ENCODE data around the gene MAGEB4. TPM values are rescaled to one million over a fixed set of nuclear protein-coding genes. Genes with fewer than 3 reads are reported as not detected.

Gene MAGEB4
- total and polyA plus RNA-seq, 2 experiments from 2014 or later = not detected

- TF ChIP-seq CTCF (conservative IDR thresholded peaks at IDR 0.05; ENCODE audit: low read depth in 2 of 2) (no peak), STAT1 (IDR thresholded peaks at IDR 0.05; ENCODE audit: unreplicated experiment) (no peak), ZNF331 (CRISPR knock-in tag; IDR thresholded peaks at IDR 0.05; ENCODE audit: low read depth) (no peak), POLR2AphosphoS5 (IDR thresholded peaks at IDR 0.05; ENCODE audit: low read depth) (no peak)
- TF ChIP-seq, protein P1, sequence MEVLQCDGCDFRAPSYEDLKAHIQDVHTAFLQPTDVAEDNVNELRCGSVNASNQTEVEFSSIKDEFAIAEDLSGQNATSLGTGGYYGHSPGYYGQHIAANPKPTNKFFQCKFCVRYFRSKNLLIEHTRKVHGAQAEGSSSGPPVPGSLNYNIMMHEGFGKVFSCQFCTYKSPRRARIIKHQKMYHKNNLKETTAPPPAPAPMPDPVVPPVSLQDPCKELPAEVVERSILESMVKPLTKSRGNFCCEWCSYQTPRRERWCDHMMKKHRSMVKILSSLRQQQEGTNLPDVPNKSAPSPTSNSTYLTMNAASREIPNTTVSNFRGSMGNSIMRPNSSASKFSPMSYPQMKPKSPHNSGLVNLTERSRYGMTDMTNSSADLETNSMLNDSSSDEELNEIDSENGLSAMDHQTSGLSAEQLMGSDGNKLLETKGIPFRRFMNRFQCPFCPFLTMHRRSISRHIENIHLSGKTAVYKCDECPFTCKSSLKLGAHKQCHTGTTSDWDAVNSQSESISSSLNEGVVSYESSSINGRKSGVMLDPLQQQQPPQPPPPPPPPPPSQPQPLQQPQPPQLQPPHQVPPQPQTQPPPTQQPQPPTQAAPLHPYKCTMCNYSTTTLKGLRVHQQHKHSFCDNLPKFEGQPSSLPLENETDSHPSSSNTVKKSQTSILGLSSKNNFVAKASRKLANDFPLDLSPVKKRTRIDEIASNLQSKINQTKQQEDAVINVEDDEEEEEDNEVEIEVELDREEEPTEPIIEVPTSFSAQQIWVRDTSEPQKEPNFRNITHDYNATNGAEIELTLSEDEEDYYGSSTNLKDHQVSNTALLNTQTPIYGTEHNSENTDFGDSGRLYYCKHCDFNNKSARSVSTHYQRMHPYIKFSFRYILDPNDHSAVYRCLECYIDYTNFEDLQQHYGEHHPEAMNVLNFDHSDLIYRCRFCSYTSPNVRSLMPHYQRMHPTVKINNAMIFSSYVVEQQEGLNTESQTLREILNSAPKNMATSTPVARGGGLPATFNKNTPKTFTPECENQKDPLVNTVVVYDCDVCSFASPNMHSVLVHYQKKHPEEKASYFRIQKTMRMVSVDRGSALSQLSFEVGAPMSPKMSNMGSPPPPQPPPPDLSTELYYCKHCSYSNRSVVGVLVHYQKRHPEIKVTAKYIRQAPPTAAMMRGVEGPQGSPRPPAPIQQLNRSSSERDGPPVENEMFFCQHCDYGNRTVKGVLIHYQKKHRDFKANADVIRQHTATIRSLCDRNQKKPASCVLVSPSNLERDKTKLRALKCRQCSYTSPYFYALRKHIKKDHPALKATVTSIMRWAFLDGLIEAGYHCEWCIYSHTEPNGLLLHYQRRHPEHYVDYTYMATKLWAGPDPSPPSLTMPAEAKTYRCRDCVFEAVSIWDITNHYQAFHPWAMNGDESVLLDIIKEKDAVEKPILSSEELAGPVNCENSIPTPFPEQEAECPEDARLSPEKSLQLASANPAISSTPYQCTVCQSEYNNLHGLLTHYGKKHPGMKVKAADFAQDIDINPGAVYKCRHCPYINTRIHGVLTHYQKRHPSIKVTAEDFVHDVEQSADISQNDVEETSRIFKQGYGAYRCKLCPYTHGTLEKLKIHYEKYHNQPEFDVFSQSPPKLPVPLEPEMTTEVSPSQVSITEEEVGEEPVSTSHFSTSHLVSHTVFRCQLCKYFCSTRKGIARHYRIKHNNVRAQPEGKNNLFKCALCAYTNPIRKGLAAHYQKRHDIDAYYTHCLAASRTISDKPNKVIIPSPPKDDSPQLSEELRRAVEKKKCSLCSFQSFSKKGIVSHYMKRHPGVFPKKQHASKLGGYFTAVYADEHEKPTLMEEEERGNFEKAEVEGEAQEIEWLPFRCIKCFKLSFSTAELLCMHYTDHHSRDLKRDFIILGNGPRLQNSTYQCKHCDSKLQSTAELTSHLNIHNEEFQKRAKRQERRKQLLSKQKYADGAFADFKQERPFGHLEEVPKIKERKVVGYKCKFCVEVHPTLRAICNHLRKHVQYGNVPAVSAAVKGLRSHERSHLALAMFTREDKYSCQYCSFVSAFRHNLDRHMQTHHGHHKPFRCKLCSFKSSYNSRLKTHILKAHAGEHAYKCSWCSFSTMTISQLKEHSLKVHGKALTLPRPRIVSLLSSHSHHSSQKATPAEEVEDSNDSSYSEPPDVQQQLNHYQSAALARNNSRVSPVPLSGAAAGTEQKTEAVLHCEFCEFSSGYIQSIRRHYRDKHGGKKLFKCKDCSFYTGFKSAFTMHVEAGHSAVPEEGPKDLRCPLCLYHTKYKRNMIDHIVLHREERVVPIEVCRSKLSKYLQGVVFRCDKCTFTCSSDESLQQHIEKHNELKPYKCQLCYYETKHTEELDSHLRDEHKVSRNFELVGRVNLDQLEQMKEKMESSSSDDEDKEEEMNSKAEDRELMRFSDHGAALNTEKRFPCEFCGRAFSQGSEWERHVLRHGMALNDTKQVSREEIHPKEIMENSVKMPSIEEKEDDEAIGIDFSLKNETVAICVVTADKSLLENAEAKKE (CRISPR knock-in tag; IDR thresholded peaks at IDR 0.05) = no peak
These were observed 21.1 kb upstream of the MAGEB4 start (continued) for GRCh38 chrX:30220661-30221060.

DNA sequence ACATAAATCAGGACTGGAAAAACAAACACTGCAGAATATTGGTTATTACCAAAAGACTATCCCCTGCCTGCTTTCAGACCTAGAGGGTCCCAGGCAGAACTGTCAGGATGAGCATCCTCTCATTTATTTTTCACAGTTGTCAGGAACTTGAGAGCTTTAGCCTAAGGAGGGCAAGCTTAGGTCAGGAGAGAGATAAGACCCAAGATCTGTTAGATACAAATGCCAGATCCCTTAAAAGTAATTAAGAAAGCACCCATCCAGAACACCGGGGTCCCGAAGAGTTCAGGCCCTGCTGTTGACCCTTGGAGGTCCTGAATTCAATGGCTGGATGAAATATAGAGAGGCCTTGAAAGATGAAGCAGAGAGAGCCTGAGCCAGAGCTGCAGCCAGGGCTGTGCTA lies 17.3 kb upstream of the MAGEB4 start:
- H3K36me3 Mint-ChIP-seq (ENCODE audit: low read depth) = no peaks in the 10 kb centered on the region
- no peaks in the 10 kb centered on the region for H3K9me3 Mint-ChIP-seq
- Histone ChIP-seq H3K4me1 (ENCODE audit: insufficient read depth) (peaks cover 2% of the 10 kb centered on the region; the same call in 1 of the 2 replicates), H2AFZ (no peak overlapping the region), H3K36me3 (ENCODE audit: insufficient read depth) (no peaks in the 10 kb centered on the region), H4K20me1 (replicated peaks; ENCODE audit: insufficient read depth) (no peaks in the 10 kb centered on the region), H3K4me2 (no peak overlapping the region), H3K4me3 (no peak overlapping the region), H3K27me3 (ENCODE audit: insufficient read depth) (no peaks in the 10 kb centered on the region), H3F3A (replicated peaks; ENCODE audit: low read depth) (no peaks in the 10 kb centered on the region), H3K27ac (ENCODE audit: low read depth) (no peak overlapping the region), H3K9me2 (ENCODE audit: insufficient read depth) (no peaks in the 10 kb centered on the region), H3K79me2 (replicated peaks; ENCODE audit: insufficient read depth) (no peaks in the 10 kb centered on the region)
- DNase-seq (ENCODE audit: low spot score) = no peak
- H3K4me1 Mint-ChIP-seq = peaks cover 14% of the 10 kb centered on the region
- no peak overlapping the region for H3K4me3 Mint-ChIP-seq
- peaks cover 2% of the 10 kb centered on the region for H3K27me3 Mint-ChIP-seq (ENCODE audit: insufficient read depth, low read depth, poor library complexity)
- H3K27ac Mint-ChIP-seq = no peak overlapping the region
- ATAC-seq = no peak
- TF ChIP-seq, protein P2, sequence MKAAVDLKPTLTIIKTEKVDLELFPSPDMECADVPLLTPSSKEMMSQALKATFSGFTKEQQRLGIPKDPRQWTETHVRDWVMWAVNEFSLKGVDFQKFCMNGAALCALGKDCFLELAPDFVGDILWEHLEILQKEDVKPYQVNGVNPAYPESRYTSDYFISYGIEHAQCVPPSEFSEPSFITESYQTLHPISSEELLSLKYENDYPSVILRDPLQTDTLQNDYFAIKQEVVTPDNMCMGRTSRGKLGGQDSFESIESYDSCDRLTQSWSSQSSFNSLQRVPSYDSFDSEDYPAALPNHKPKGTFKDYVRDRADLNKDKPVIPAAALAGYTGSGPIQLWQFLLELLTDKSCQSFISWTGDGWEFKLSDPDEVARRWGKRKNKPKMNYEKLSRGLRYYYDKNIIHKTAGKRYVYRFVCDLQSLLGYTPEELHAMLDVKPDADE (IDR thresholded peaks at IDR 0.05) = no peak
- TF ChIP-seq ZNF331 (CRISPR knock-in tag; IDR thresholded peaks at IDR 0.05; ENCODE audit: low read depth) = no peak
- no peak for TF ChIP-seq CTCF (conservative IDR thresholded peaks at IDR 0.05; ENCODE audit: low read depth in 2 of 2)
- TF ChIP-seq, protein P3, sequence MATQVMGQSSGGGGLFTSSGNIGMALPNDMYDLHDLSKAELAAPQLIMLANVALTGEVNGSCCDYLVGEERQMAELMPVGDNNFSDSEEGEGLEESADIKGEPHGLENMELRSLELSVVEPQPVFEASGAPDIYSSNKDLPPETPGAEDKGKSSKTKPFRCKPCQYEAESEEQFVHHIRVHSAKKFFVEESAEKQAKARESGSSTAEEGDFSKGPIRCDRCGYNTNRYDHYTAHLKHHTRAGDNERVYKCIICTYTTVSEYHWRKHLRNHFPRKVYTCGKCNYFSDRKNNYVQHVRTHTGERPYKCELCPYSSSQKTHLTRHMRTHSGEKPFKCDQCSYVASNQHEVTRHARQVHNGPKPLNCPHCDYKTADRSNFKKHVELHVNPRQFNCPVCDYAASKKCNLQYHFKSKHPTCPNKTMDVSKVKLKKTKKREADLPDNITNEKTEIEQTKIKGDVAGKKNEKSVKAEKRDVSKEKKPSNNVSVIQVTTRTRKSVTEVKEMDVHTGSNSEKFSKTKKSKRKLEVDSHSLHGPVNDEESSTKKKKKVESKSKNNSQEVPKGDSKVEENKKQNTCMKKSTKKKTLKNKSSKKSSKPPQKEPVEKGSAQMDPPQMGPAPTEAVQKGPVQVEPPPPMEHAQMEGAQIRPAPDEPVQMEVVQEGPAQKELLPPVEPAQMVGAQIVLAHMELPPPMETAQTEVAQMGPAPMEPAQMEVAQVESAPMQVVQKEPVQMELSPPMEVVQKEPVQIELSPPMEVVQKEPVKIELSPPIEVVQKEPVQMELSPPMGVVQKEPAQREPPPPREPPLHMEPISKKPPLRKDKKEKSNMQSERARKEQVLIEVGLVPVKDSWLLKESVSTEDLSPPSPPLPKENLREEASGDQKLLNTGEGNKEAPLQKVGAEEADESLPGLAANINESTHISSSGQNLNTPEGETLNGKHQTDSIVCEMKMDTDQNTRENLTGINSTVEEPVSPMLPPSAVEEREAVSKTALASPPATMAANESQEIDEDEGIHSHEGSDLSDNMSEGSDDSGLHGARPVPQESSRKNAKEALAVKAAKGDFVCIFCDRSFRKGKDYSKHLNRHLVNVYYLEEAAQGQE (IDR thresholded peaks at IDR 0.05; ENCODE audit: unreplicated experiment) = no peak
- TF ChIP-seq EZH2 (IDR thresholded peaks at IDR 0.05; ENCODE audit: low read depth, unreplicated experiment) = no peak
- TF ChIP-seq CREB1 (CRISPR knock-in tag; IDR thresholded peaks at IDR 0.05; ENCODE audit: low read depth) = no peak
- no peak for TF ChIP-seq POLR2AphosphoS5 (IDR thresholded peaks at IDR 0.05; ENCODE audit: low read depth)
- no peak for TF ChIP-seq EZH2phosphoT487 (IDR thresholded peaks at IDR 0.05; ENCODE audit: unreplicated experiment)

Measured in GM23338 (cell line).